CD4-positive, alpha-beta T cell treated with Interleukin-15 for 4 hours (primary cell): ENCODE measurements around the gene FOXL3.
"Not testable (repeated sequence)": the region's sequence is repeated elsewhere in the genome, so short reads cannot be mapped to it uniquely, and the experiment has no call there.

Experiments used
- DNase-seq: peaks from one replicate; pipeline ENCODE4 v3.0.0-alpha.2; 2020; ENCODE audit warnings: low spot score

FOXL3 gene

GRCh38 chr7:289209-289755 is 688 bp upstream of the FOXL3 start:
- no peak for DNase-seq

- DNase-seq = no peak
Measured at GRCh38 chr7:290554-291372, 793 bp downstream of the FOXL3 start.

- no peak for DNase-seq
Measured at GRCh38 chr7:291373-292092, 1.6 kb downstream of the FOXL3 start.

- no peak for DNase-seq
Measured at GRCh38 chr7:292226-292625, 2.3 kb downstream of the FOXL3 start.

- DNase-seq = no peak
Measured at GRCh38 chr7:292826-293225, 2.9 kb downstream of the FOXL3 start.

GRCh38 chr7:293681-294439 is 3.9 kb downstream of the FOXL3 start:
- DNase-seq = no peak

GRCh38 chr7:294440-295154 is 4.6 kb downstream of the FOXL3 start:
- no peak for DNase-seq

GRCh38 chr7:295155-296154 is 5.5 kb downstream of the FOXL3 start:
- DNase-seq = no peak

- no peak for DNase-seq
Measured at GRCh38 chr7:296373-296945, 6.5 kb downstream of the FOXL3 start.

- DNase-seq = not testable (repeated sequence)
Measured at GRCh38 chr7:297141-297540, 7.2 kb downstream of the FOXL3 start.

- no peak for DNase-seq
Measured at GRCh38 chr7:297611-298374, 7.8 kb downstream of the FOXL3 start.

GRCh38 chr7:298375-298702 is 8.4 kb downstream of the FOXL3 start:
- no peak for DNase-seq

- no peak for DNase-seq
Measured at GRCh38 chr7:298743-299142, 8.8 kb downstream of the FOXL3 start.

- DNase-seq = no peak
Measured at GRCh38 chr7:299169-299568, 9.2 kb downstream of the FOXL3 start.

GRCh38 chr7:299628-300027 is 9.7 kb downstream of the FOXL3 start:
- DNase-seq = no peak

GRCh38 chr7:300048-300447 is 10.1 kb downstream of the FOXL3 start:
- DNase-seq = no peak

GRCh38 chr7:300546-301290 is 10.7 kb downstream of the FOXL3 start:
- DNase-seq = no peak

- DNase-seq = no peak
Measured at GRCh38 chr7:301291-302053, 11.5 kb downstream of the FOXL3 start.
